Endothelial cell of umbilical vein (primary cell): ENCODE data around the gene SERPINA1. TPM values are rescaled to one million over a fixed set of nuclear protein-coding genes. Genes with fewer than 3 reads are reported as not detected.

ENCODE experiments used
- BruUV-seq: library from RNA; stranded (reverse); fragments of 400-500 nt; replicated peaks from 2 replicates; lab custom pipeline; 2021; lab: Mats Ljungman, UMichigan
- CTCF ChIA-PET: fragments of 300-600, 350-600 bp; sonication (Branson Sonifier 250); formaldehyde crosslinking; loops from one replicate; lab custom pipeline; 2021; ENCODE audit warnings: antibody characterized with exemption, inconsistent platforms; lab: Charles Lee
- POLR2A ChIA-PET: fragments of 300-600, 350-600 bp; sonication (Branson Sonifier 250); formaldehyde crosslinking; loops from one replicate; lab custom pipeline; 2021; ENCODE audit warnings: antibody characterized with exemption, inconsistent platforms; lab: Charles Lee
- DNase-seq: peaks from one replicate; pipeline ENCODE4 v3.0.0-alpha.2; 2011; ENCODE audit warnings: low read depth, low spot score
- FAIRE-seq: peaks from 2 replicates; lab custom pipeline; 2011; peaks lifted over from hg19 to GRCh38; lab: Jason Lieb, UNC
- H2AFZ ChIP-seq: 2 replicates; pipeline ENCODE4 v1.6.0; 2012; ENCODE audit warnings: low read depth, low read length, control low read depth, inconsistent platforms
- H3K27ac ChIP-seq: 2 replicates; pipeline ENCODE4 v1.5.1; 2011; ENCODE audit warnings: low read depth, mild to moderate bottlenecking, control low read depth, low read length, moderate library complexity; ENCODE audit not compliant: insufficient read depth
- H3K27me3 ChIP-seq, 2 experiments: 2 replicates each; pipeline versions ENCODE4 v1.6.0 to v1.6.1; 2011; ENCODE audit warnings: low read length in 2 of 2, mixed read lengths in 1 of 2; ENCODE audit not compliant: control insufficient read depth in 2 of 2, insufficient read depth in 2 of 2
- H3K36me3 ChIP-seq, 2 experiments: 2 replicates in 1 of 2; 3 replicates in 1 of 2; pipeline ENCODE4 v1.5.1; 2011; ENCODE audit warnings: low read length in 2 of 2, mild to moderate bottlenecking in 1 of 2, moderate library complexity in 1 of 2; ENCODE audit not compliant: control insufficient read depth in 2 of 2, insufficient read depth in 2 of 2; ENCODE audit errors: extremely low read depth in 1 of 2
- H3K4me1 ChIP-seq: 3 replicates; pipeline ENCODE4 v1.5.1; 2011; ENCODE audit warnings: mild to moderate bottlenecking, low read length; ENCODE audit not compliant: control insufficient read depth, insufficient read depth; ENCODE audit errors: extremely low read depth
- H3K4me2 ChIP-seq: 2 replicates; pipeline ENCODE4 v1.6.1; 2011; ENCODE audit warnings: low read length, control low read depth, mixed read lengths; ENCODE audit not compliant: insufficient read depth
- H3K4me3 ChIP-seq, 3 experiments: fragments of 200-600 bp in 1 of 3; sonication (generic), shearing (Covaris generic) in 1 of 3; replicated peaks in 1 of 3; 2 replicates each; pipeline ENCODE4 v1.5.1; 2011 to 2016; ENCODE audit warnings: control low read depth in 3 of 3, low read length in 3 of 3, mild to moderate bottlenecking in 2 of 3, inconsistent platforms in 1 of 3, low read depth in 1 of 3, moderate library complexity in 1 of 3; ENCODE audit not compliant: insufficient read depth in 1 of 3
- H3K79me2 ChIP-seq: 2 replicates; pipeline ENCODE4 v1.6.0; 2012; ENCODE audit warnings: low read length, inconsistent platforms; ENCODE audit not compliant: control insufficient read depth, insufficient read depth
- H3K9ac ChIP-seq: replicated peaks from 2 replicates; pipeline ENCODE3; 2011; ENCODE audit warnings: low read length, control low read depth; ENCODE audit not compliant: insufficient read depth; ENCODE audit errors: extremely low read depth
- H3K9me1 ChIP-seq: replicated peaks from 3 replicates; pipeline ENCODE4 v1.6.0; 2011; ENCODE audit warnings: mild to moderate bottlenecking, low read length; ENCODE audit not compliant: control insufficient read depth, insufficient read depth; ENCODE audit errors: extremely low read depth
- H3K9me3 ChIP-seq: replicated peaks from 2 replicates; pipeline ENCODE4 v1.5.1; 2012; ENCODE audit warnings: low read length, inconsistent platforms; ENCODE audit not compliant: control insufficient read depth, insufficient read depth
- H4K20me1 ChIP-seq: replicated peaks from 2 replicates; pipeline ENCODE3; 2011; ENCODE audit warnings: mild to moderate bottlenecking, low read length; ENCODE audit not compliant: control insufficient read depth, insufficient read depth; ENCODE audit errors: extremely low read depth
- CTCF ChIP-seq, 2 donors: IDR thresholded peaks; 1 replicate in 1 of 2; 2 replicates in 1 of 2; pipeline ENCODE4 v1.5.1; 2011; ENCODE audit warnings: low read length in 2 of 2, mild to moderate bottlenecking in 2 of 2, moderate library complexity in 2 of 2, control low read depth in 1 of 2, inconsistent platforms in 1 of 2, low read depth in 1 of 2; ENCODE audit not compliant: insufficient read depth in 1 of 2; ENCODE audit errors: extremely low read depth in 1 of 2
- EZH2 ChIP-seq: IDR thresholded peaks from 2 replicates; pipeline ENCODE4 v1.6.1; 2012; ENCODE audit warnings: borderline replicate concordance, low read depth, mild to moderate bottlenecking, moderate library complexity, low read length, inconsistent platforms; ENCODE audit not compliant: severe bottlenecking
- FOS ChIP-seq: IDR thresholded peaks from 2 replicates; pipeline ENCODE4 v1.6.1; 2011; ENCODE audit warnings: mild to moderate bottlenecking, low read length, moderate library complexity, borderline replicate concordance; ENCODE audit not compliant: insufficient read depth
- GATA2 ChIP-seq: IDR thresholded peaks from 2 replicates; pipeline ENCODE4 v1.7.0; 2011; ENCODE audit warnings: low read depth, mild to moderate bottlenecking, moderate library complexity, mixed read lengths, low read length; ENCODE audit not compliant: insufficient read length, insufficient read depth
- JUN ChIP-seq: IDR thresholded peaks from 2 replicates; pipeline ENCODE4 v1.6.1; 2011; ENCODE audit warnings: borderline replicate concordance, low read depth; ENCODE audit not compliant: insufficient read length, insufficient read depth
- MAX ChIP-seq: IDR thresholded peaks from 2 replicates; pipeline ENCODE4 v1.6.1; 2011; ENCODE audit not compliant: insufficient read depth, insufficient read length
- MYC ChIP-seq: IDR thresholded peaks from one replicate; pipeline ENCODE4 v1.6.1; 2011; ENCODE audit warnings: mild to moderate bottlenecking, low read depth, low read length
- POLR2A ChIP-seq: IDR thresholded peaks from 2 replicates; pipeline ENCODE4 v1.6.1; 2012; ENCODE audit warnings: low read depth, mild to moderate bottlenecking, control low read depth, low read length
- POLR2AphosphoS5 ChIP-seq: IDR thresholded peaks from 2 replicates; pipeline ENCODE4 v1.6.1; 2012; ENCODE audit warnings: low read depth, mild to moderate bottlenecking, control low read depth, low read length, moderate library complexity; ENCODE audit not compliant: insufficient read depth
- dilution Hi-C: fragments of 300-500 bp; cut with MboI; formaldehyde crosslinking; loops from one replicate; pipeline ENCODE4 v1.15.0; 2019; ENCODE audit warnings: low sequenced_read_pairs; ENCODE audit not compliant: extremely low pct_ligation_motif_present
- intact Hi-C: fragments of 100-400 bp; cut with micrococcal nuclease; formaldehyde crosslinking; loops from one replicate; pipeline ENCODE4 v1.10.0; 2022
- polyA plus RNA-seq, 4 experiments: library from polyadenylated mRNA; depleted of rRNA in 3 of 4; stranded (reverse) in 3 of 4; unstranded in 1 of 4; fragments of >200 nt; gene quantifications; 2 replicates each; pipeline versions ENCODE4 v1.2.1 to v1.2.3, GENCODE V29; 2011 to 2012; ENCODE audit warnings: missing spikeins in 1 of 4
- total RNA-seq: library from RNA; stranded (reverse); gene quantifications from 2 replicates; pipeline ENCODE4 v1.2.3, GENCODE V29; 2021

Gene SERPINA1
- total and polyA plus RNA-seq, 2 donors (not counting 3 experiments of a cell fraction or from before 2014, with no cell fraction given) = not detected

- TF ChIP-seq CTCF (IDR thresholded peaks at IDR 0.05; ENCODE audit: extremely low read depth in 1 of 2, insufficient read depth in 1 of 2, low read depth in 1 of 2, low read length in 2 of 2) (no peak), JUN (no peak), POLR2AphosphoS5 (no peak), FOS (no peak), MAX (no peak), MYC (no peak), POLR2A (no peak), EZH2 (no peak), GATA2 (no peak)
- Histone ChIP-seq H3K9me1 (no peaks in the 10 kb centered on the region), H3K9ac (no peak overlapping the region), H2AFZ (no peak overlapping the region), H3K9me3 (no peaks in the 10 kb centered on the region), H3K4me2 (no peak overlapping the region), H3K79me2 (no peaks in the 10 kb centered on the region), H3K36me3 (no peaks in the 10 kb centered on the region), H3K4me3 (no peak overlapping the region), H3K27me3 (no peaks in the 10 kb centered on the region), H3K4me1 (no peaks in the 10 kb centered on the region), H4K20me1 (no peaks in the 10 kb centered on the region), H3K27ac (no peak overlapping the region)
- BruUV-seq = no TSS peak
- intact Hi-C loops (no loop called here), dilution Hi-C loops (no loop called here)
- CTCF ChIA-PET = interaction anchor here (1.5 kb wide), 1 partner anchor 120 kb away, joined by 3 read pairs; no protein-coding TSS in a partner anchor
- POLR2A ChIA-PET = no interaction called here
- FAIRE-seq (no peak), DNase-seq (no peak)
Measured at GRCh38 chr14:94428610-94429009, 40.2 kb upstream of the SERPINA1 start.
